GM18873 (cell line): Measurements from ENCODE around the gene RACGAP1.

Experiments
- ATAC-seq: cut with Tn5 transposase; IDR thresholded peaks from one replicate; pipeline ENCODE4 v1.9.1; 2021; ENCODE audit warnings: mild to moderate bottlenecking, moderate library complexity, moderate number of reproducible peaks; ENCODE audit not compliant: unreplicated experiment, low FRiP score

Gene RACGAP1

DNA sequence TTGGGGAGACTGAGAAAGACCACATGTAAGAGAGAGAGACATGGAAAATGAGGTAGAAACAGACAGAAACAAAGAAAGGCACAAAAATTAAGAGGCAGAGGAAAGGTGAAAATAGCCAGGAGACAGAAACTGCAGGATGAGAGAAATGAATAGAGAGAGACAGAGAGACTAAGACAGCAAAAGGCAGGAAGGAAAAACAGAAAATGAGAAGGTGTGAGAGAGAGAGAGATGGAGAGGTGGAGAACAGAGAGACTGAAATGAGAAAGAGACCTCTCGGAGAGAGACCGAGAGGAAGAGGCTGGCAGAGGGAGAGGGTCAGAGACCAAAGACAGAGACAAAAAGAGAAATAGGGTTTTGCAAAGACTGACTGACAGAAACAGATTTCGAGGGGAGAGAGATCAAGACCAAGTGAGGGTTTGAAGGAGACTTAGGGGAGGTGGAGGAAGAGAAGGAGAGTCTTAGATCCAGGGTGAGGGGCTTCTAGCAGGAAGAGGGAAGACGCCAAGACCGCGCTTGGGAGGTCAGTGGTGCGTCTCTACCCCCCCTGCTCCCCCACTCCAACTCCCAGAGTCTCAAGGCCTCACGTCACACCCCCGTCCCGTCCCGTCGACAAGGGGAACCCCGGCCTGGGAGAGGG is 64.7 kb downstream of the RACGAP1 start:
- no peak for ATAC-seq

- ATAC-seq = no peak
Observed at GRCh38 chr12:49959685-49960473, 65.4 kb downstream of the RACGAP1 start.

GRCh38 chr12:49957570-49957967 is 67.7 kb downstream of the RACGAP1 start:
- ATAC-seq = no peak

DNA sequence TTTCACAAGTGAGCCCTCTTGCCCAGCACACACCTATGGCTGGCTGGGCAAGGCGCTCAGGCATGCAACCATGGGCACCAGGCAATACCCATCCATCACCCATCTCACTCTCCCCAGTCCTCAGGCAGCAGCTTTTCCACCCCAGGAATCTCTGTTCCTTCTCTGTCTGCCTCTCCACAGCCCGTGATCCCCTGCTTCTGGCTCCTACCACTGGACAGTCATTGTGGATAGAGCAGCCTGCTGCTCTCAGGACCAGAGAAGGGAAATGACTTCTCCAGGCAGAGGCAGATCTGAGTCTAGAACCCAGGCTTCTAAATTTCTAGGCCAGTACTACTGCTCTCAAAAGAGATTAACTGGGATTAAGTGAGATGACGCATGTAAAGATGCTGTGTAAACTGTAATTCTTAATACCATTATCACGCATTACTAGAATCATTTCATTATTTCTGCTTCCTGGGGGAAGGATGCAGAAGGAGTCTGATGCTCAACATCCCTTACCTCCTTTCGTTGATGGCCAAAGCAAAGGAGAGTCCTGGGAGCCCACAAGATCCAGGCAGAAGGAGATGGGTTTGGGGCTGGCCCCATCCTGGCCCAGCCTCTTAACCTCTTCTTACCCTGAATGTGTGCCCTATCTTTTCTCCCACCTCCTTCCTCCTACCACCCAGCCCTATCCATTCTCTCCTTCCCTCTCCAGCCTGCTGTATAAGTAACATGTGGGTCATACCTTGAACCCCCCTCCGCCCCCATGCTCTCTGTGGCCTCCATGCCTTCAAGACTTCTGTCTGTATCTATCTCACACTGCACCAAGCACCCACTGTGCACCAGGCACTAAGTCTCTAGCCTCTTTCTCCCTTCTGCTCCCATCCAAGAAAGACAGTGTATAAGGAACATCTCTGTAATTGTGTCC is 68.4 kb downstream of the RACGAP1 start:
- no peak for ATAC-seq

DNA sequence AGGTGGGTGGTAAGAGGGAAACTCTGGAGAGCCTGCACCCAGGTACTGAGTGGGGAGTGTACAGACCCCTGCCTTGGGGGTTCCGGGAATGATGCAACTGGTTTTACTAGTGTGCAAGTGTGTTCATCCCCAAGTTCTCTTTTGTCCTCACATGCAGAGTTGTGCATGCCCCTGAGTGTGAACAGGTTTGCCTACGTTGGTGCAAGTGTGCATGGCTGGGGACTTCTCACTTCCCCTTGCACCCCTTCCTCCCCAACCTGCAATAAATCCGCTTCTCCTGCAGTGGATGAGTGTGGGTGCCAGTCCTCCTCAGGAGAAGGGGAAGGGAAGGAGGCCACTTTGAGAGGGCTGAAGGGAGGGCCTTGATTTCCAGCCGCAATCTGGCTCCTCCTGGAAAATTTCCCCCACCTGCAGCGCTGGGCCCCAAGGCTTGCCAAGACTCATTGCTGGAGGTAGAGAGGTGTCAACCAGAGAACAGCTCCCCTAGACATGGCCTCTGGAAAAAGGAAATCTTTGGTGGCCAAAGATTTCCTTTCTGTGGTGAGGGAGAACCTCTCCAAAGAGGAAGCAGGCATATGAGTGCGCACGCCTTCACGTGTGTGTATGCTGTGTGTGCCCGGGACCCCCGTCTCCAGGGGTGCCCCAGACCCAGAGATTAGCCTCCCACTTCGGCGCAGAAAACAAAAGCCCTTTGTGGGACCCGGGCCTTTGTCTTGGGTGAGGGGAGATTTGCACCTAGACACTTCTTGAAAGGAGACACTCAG is 69.2 kb downstream of the RACGAP1 start:
- no peak for ATAC-seq

GRCh38 chr12:49954863-49955830 is 70.1 kb downstream of the RACGAP1 start:
- ATAC-seq = no peak

DNA sequence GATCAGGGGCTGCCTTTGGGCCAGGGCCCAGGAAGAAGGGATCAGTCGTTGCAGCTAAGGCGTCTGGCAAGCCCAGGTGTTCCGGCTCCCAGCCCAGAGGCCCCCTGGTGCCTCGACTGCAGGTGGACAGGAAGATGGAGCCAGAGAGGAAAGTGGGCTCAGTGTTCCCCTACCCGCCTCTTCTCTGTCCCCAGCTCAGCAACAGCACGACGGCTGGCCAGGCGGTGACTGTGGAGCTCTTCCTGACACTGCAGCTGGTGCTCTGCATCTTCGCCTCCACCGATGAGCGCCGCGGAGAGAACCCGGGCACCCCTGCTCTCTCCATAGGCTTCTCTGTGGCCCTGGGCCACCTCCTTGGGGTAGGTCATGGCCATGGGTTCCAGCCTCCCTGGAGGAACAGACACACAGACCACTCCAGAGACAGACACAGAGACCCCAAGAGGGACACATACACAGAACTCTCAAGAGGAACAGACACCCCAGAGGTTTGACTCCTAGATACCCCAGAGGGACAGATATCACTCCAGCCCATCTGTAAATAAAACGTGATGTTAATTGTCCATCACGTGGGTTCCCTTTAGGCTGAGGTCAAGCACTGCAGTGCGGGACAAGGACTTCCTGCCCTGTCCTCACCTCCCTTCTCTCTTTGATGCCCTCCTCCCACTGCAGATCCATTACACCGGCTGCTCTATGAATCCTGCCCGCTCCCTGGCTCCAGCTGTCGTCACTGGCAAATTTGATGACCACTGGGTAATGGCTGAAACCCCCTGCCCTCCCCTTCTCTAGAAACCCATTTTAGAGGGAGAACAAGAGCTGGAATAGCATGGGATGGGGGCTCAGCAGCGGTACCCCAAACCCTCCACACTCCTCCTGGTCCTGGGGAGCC is 71.1 kb downstream of the RACGAP1 start:
- ATAC-seq = no peak

DNA sequence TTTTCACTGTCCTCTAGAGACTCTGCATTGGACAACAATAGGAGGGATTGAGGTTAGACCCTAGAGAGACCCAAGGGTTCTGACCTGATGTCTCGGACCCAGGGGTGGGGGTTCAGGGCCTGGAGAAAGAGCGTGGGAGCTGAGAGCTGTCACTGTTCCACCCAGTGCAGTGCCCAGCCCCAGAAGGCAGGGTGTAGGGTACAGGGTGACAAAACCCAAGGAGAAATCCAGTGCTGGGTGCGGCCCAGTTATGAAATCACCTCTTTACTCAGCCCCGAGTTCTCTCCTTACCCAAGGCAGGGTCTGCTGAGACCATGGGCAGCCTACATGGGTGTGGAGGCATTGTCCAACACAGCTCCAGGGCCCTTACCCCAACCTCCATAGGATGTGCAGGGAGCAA is 72.1 kb downstream of the RACGAP1 start:
- ATAC-seq = no peak

DNA sequence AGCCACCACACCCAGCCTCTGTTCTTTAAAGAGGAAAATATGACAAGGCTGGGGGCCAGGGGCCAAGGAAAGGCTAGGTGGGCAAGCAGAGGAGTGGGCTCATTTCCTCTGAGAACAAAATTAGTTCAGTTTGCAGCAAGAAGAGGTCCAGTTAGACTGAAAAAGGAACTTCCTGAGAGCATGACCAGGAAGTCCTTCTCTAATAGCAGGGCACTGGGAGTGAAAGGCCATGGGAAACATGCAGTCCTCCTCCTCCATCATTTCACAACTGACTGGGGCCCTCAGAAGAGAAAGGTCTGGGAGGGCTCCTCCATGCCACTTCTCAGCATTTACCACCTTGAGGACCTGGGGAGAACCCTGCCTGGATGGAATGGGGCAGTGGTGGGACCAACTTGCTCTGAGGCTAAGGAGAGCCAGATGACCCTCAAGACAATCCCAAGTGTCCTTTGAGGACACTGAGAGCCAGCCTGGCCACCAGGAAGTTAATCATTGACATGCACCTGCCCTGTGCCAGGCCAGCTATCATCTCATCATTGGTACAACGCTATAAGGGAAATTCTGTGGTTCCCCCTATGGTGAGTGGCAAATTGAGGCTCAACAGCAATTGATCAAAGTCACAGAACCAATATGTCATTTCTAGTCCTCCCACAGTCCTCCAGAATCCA is 72.8 kb downstream of the RACGAP1 start:
- no peak for ATAC-seq

GRCh38 chr12:49951411-49952240 is 73.7 kb downstream of the RACGAP1 start:
- no peak for ATAC-seq

DNA sequence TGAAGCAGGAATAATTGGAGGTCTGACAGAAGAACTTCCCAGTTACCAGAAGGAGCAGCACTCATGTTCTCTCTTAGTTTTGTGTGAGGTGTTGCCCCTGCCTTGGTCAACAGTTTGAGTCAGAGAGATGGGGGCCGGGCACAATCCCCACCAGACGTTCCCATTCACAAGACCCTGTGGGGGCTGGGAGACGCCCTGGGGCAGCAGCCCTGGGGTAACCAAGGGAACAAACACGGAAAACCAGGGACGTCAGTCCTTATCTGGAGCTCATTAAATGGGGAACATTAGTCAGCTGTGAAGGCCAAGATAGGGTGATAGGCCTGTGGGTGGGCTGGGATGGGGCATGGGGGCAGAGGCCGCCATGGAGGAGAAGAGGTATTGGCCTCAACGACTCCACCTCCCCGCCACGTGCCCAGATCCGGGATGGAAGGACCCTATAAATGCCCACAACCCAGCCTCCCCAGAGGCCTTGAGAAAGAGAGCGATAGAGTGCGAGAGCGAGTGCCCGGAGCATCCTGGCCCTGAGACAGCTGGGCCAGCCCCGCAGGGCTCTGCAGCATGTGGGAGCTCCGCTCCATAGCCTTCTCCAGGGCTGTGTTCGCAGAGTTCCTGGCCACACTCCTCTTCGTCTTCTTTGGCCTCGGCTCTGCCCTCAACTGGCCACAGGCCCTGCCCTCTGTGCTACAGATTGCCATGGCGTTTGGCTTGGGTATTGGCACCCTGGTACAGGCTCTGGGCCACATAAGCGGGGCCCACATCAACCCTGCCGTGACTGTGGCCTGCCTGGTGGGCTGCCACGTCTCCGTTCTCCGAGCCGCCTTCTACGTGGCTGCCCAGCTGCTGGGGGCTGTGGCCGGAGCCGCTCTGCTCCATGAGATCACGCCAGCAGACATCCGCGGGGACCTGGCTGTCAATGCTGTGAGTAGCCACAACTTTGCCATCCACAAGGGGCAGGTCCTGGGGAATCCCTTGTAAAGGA is 74.7 kb downstream of the RACGAP1 start, which contains the start of gene AQP2:
Gene AQP2 (plus strand): TSS at position 465 of the 979 bp plus-strand sequence. CDS start 94 bp downstream, at position 559.
- no peak for ATAC-seq

DNA sequence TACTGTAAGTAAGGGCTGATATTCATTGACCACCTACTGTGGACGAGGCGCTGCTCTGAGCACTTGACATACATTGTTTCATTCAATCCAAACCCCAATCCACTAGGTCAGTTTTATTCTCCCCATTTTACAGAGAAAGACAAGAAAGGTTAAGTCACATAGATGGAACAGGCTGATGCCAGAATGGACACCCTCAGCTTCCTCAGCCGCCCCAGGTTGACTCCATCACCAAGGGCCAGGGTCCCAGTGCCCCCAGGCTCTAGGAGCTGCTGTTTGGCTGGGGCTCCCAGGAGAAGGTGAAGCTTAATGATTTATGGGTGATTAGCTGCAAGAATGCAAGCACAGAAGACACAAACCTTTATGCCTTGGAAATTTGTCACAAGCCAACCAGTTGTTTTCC is 75.4 kb downstream of the RACGAP1 start:
- no peak for ATAC-seq

GRCh38 chr12:49948866-49949845 is 76.1 kb downstream of the RACGAP1 start:
- ATAC-seq = no peak

DNA sequence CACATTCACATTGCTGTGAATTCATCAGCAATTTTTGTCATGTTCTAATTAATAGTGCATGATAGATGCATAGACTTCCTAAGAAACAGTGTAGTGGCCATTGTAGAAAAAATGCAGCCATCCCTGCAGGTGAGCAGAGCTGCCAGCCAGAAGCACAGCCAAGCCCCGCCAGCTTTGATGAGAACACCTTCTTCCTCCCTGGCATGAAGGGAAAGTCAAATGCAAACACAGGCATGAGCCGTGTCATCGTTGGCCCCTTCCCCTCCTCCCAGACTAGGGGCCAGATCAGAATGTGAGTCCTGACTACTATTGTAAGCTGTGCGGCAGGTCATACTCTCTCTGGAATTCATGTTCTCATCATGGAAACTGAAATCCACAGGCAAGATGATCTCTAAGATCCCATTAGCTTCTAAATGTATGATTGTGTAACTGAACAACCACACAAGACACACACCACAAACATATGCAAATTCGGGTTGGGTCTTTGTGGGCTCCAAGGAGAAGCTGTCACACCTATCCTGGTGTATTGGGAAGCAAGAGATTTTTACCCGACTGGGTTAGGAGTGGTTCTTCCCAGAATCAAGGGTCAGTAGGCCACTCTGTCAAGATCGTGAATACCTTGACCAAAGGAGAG is 77.6 kb downstream of the RACGAP1 start:
- ATAC-seq = no peak
